Eye (tissue), 1 donor: Measurements from ENCODE around the gene ZBTB34.
A peak's percentile ranks its signal among the peaks of the same experiment; 100 is the strongest.

Experiments
- DNase-seq: peaks from one replicate; pipeline ENCODE4 v3.0.0-alpha.2; 2015

Gene ZBTB34

DNA sequence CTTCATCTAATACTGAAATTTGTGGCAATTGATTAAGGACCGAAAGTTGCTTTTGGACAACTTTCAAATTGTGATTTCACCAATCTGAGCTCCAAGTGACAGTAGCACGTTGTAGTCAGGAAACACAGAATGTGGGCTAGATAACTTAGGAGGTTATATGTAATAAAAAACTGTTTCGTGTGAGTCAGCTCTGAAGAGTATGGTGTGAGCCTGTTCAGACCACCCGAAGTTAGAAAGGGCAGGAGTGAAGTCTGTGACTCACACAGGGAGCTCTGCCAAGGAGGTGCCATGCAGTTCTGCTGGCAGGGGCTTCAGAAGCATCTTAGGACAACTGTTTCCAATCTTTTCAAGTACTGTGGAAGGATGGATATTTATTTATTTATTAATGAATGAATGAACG, 16.4 kb upstream of the ZBTB34 start:
- DNase-seq: no peak

- no peak for DNase-seq
These were observed 13.4 kb upstream of the ZBTB34 start for GRCh38 chr9:126847051-126847450.

GRCh38 chr9:126849591-126850225, 10.7 kb upstream of the ZBTB34 start:
- DNase-seq: no peak

DNA sequence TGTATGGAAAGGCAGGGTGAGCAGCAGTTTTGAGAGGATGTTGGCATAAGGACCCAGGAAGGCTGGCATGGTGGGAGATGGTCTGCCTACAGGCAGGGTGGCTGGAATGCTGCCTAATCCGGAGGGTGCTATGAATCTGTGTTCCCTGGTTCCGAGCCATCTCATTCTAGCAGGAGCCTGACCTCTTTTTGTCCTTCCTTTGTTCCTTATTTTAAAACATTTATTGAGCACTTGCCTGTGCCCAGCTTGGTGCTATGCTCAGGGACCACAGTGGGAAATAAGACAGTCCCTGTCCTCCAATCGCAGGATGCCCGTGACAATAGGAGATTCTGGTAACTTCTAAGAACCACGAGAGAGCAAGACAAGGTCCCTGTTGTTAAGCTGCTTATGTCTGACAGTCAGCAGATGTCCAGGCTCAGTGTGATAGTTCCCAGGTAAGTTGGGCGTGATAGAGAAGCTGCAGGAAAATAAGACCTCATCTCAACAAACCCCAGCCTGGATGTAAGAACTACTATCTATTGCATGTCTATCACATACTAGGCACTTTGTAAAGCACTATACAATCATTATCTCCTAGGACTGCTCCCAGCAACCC, 9.1 kb upstream of the ZBTB34 start:
- no peak for DNase-seq

- DNase-seq: peak; percentile 32
These were observed 8.3 kb upstream of the ZBTB34 start for GRCh38 chr9:126852086-126852688.

DNA sequence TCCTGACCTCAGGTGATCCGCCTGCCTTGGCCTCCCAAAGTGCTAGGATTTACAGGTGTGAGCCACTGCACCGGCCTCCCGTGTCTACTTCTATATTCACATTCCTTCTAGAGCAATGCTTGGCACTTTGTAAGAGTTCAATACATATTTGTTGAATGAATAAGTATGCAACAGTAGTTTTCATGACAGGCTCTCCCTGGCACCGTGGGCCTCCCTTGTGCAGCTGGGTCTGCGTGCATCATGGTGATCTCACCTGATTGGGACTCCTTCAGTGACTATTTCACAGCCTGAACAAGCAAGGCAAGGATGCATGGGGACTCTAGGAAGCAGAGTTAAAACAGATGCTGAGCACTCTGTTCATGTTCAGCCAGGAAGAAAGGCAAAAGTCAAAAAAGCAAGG, 6.8 kb upstream of the ZBTB34 start:
- no peak for DNase-seq

- DNase-seq: no peak
These were observed 5.7 kb upstream of the ZBTB34 start for GRCh38 chr9:126854734-126855133.

DNA sequence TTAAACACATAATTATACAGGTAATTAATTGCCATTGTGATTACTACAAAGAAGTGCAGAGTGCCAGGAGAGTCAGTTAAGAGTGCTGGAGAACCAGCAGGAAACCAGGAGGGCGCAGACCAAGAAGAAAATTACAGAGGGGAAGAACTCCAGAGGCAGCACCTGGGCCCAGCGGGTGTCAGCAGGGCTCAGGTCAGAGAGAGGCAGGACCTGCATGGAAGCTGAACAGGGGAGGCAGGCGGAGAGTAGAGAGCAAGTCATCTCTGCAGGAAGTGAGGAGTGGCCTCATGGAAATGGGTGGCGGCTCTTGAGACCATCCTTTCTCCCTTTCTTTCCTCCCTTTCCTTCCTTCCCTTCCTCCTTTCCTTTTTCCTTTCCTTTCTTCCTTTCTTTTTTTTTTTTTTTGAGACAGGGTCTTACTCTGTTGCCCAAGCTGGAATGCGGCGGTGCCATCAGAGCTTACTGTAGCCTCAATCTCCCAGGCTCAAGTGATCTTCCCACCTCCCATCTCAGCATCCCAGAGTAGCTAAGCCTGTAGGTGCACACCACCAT, 4.0 kb upstream of the ZBTB34 start:
- DNase-seq: no peak

DNA sequence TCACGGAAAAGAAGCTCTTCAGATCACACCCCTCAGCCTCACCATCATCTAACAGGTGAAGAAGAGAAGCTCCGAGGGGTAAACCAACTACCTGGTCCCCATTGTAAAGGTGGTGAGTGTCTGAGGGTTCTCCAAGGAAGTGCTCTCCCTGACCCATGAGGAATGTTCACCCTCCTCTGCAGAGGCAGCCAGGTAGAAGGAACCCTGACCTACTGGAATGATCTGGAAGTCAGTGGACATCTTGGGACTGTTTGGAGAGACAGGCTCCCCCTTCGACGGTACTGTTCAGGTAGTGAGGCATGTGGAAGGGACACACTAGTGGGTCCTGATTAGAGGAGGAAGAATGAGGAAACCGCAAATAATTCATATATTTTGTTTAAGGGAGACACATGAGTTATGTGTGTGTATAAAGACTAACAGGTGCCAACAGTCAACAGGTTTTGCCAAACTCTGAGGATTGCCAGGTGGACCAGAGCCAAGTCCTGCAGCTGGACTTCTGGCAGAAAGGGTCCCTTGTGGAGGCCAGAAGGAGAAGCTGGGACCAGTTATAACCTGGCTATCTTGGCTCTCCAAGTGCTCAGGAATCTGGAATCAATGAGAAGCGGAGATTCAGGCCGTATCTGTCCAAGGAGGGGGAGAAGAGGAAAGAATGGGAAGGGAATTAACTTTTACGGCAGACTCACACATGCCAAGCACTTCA, 3.0 kb upstream of the ZBTB34 start:
- DNase-seq: peak; percentile 46

DNA sequence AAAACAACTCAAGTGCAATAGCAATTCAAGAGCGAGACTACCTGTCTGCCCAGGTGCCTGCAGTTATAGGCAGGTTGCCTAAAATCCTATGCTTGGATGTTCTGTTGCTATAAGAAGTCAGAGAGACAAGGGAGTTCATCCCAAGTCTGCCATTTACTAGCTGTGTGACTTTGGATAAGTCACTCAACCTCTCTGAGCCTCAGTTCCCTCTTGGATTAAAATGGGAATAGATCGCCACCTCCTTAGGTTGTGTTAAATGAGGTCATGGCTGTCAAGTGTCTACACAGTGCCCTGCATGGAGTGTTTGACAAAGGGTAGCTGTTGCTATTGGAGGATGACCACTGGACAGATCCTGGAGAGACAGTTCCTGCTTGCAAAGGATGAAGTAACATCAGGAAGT, 1.3 kb upstream of the ZBTB34 start:
- no peak for DNase-seq

GRCh38 chr9:126860757-126861466, 473 bp downstream of the ZBTB34 start:
- peak; percentile 60 for DNase-seq

DNA sequence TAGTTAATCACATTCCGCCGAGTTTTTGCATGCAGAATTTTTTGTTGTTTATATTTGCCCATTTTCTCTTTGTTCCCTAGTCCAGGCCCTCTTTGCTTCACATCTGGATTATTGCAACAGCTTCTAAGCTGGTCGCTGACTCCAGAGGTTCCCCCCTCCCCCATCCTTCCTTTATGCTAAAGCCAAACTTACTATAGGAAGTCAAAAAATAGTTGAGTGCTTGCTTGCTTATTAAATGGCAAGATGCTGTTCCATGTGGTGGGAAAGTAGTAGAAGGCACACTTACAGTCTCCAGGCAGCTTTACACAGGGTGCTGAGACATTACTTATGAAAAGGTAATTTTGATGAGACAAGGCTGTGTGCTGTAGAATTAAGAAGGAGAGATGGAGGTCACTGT, 1.3 kb downstream of the ZBTB34 start:
- peak; percentile 30 for DNase-seq

DNA sequence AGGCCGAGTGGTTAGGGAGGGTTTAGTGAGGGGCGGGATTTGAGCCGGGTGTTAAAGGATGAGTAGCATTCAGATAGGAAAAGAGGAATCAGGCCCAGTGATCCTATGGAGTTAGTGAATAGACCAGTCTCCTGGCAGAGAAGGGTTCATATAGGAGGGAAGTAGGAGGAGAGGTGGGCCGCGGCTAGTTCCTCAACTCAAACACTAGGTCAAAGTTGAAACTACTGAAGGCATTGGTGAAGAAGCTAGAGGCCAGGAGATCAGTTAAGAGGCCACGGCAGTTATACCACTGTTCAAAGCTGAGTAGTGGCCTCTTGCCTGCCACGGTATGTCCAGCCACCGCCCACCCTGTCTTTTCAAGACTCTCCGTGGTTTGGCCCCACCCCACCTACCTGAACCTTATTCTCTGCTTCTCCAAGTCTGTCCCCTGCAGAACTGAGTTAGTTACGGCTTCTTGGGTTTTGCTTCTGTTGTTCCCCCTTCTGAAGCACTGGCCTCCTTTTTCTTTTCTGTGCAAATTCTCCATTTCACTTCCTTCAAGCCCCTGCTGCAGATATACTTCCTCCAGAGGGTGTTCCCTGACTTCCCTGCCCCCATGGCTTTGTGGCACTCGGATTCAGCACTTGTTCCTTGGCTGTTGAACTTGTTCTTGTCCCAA, 1.8 kb downstream of the ZBTB34 start:
- no peak for DNase-seq

GRCh38 chr9:126864771-126865170, 4.3 kb downstream of the ZBTB34 start:
- no peak for DNase-seq

- DNase-seq: no peak
These were observed 8.9 kb downstream of the ZBTB34 start for GRCh38 chr9:126869368-126869767.

- DNase-seq: no peak
These were observed 12.1 kb downstream of the ZBTB34 start for GRCh38 chr9:126872516-126872915.

GRCh38 chr9:126874546-126875314, 14.3 kb downstream of the ZBTB34 start:
- no peak for DNase-seq

DNA sequence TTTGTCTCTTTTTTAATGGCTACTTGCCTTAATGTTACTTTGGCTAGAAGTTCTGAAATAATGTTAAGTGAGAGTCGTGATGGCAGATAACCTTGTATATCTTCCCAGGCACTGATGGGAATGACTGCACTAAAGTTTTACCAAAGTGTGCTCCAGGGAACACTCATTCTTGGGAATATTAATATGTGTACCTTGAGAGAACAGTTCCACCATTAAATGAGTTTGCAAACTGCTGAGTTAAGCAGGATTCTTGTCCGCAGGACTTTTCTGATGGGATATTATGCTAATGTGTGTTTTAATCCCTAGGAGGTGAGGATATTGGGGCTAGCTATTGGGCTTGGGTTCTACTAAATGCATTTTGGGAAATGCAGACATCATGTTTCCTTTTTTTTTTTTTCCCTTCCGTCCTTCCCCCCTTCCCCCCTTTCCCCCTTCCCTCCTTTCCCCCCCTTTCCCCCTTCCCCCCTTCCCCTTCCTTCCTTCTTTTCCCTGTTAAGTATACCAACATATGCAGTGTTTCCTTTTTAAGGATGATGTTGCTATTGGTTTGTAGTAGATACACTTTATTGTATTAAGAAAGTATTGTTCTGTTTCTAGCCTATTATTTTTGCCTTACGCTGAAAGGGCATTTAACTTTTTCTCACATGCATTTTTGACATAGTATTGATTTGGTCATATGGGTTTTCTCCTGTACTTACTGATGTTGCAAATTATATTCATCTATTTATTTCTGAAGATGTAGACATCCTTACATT, 15.5 kb downstream of the ZBTB34 start:
- no peak for DNase-seq

- DNase-seq: no peak
These were observed 16.1 kb downstream of the ZBTB34 start for GRCh38 chr9:126876531-126876930.

- no peak for DNase-seq
These were observed 17.0 kb downstream of the ZBTB34 start for GRCh38 chr9:126877418-126877817.

GRCh38 chr9:126879288-126879687, 18.8 kb downstream of the ZBTB34 start:
- DNase-seq: no peak
